Urothelium cell line (cell line): ENCODE results near the gene ADARB1.

Source experiments
- DNase-seq: peaks from one replicate; pipeline ENCODE4 v3.0.0; 2011; ENCODE audit warnings: low spot score, mixed read lengths
- FAIRE-seq: peaks from 2 replicates; lab custom pipeline; 2011; peaks lifted over from hg19 to GRCh38; lab: Jason Lieb, UNC

The ADARB1 gene

GRCh38 chr21:45259206-45259840 is 184.9 kb downstream of the ADARB1 start:
- FAIRE-seq: no peak

DNA sequence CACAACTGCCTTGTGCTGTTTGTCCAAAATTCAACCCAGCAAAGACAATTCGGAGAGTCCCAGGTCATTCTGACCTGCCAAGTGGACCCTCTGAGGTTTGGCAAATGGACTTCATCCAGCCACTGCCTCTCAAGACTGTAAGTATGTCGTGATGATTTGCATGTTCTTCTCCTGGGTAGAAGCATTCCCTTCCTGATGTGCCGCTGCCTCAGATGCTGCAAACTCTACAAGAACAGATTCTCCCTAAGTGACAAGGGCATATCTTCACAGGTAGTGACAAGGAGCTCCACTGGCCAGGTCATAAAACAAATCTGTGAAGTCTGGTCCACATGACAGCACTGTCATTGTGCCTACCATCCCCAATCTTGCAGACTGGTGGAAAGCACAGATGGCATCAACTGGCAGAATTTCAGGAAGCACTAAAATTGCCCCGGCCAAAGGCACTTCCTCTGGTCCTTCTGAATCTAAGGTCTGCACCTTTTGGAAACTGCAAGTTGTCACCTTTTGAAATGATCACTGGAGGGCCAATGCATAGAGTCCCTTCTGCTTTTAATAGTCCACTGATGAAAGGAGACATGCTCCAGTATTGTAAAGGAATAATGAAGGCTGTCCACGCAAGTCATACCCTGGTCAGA is 185.9 kb downstream of the ADARB1 start:
- no peak for DNase-seq
- FAIRE-seq: peak; percentile 82

More at GRCh38 chr21:45259206-45259840, 184.9 kb downstream of the ADARB1 start:
- no peak for DNase-seq

DNA sequence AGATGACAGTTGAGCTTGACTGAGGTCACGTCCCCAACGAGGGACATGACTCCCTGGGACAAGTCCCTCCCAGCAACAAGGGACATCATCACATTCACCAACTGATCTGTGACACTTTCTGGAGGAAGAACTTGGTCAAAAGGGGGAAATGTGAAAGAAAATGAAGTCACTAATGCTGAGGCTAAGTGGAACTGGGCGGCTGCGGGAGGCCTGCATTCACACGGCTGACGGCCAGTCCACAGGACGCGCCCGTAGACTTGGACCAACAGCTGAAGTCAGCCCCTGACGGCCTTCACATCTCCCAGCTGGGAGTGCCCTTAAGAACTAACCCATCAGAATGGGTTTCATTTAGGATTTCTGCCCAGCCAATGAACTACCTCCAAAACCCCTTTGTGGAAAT is 186.7 kb downstream of the ADARB1 start:
- DNase-seq (no peak), FAIRE-seq (no peak)

- DNase-seq (no peak), FAIRE-seq (no peak)
Measured at GRCh38 chr21:45262041-45262581, 187.7 kb downstream of the ADARB1 start.

- DNase-seq (no peak), FAIRE-seq (no peak)
Measured at GRCh38 chr21:45262616-45263015, 188.2 kb downstream of the ADARB1 start.

DNA sequence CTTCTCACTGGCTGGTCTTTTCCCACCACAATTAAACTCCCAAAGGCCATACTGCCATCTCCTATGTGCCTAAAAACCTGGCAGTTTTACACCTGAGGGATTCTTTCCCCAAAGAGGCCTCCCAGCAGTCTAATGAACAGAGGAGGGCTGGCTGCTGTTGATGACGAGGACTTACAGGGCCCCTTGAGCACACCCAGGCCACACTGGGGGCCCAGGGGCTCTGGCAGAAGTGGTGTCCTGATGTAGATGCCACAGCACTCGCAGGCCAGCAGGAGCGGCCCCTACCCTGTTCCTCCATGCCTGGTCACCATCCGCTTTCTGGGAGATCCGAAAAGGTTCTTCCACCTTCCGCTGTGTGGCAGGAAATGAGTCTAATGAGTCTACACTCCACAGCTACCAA is 189.2 kb downstream of the ADARB1 start:
- DNase-seq (no peak), FAIRE-seq (no peak)

DNA sequence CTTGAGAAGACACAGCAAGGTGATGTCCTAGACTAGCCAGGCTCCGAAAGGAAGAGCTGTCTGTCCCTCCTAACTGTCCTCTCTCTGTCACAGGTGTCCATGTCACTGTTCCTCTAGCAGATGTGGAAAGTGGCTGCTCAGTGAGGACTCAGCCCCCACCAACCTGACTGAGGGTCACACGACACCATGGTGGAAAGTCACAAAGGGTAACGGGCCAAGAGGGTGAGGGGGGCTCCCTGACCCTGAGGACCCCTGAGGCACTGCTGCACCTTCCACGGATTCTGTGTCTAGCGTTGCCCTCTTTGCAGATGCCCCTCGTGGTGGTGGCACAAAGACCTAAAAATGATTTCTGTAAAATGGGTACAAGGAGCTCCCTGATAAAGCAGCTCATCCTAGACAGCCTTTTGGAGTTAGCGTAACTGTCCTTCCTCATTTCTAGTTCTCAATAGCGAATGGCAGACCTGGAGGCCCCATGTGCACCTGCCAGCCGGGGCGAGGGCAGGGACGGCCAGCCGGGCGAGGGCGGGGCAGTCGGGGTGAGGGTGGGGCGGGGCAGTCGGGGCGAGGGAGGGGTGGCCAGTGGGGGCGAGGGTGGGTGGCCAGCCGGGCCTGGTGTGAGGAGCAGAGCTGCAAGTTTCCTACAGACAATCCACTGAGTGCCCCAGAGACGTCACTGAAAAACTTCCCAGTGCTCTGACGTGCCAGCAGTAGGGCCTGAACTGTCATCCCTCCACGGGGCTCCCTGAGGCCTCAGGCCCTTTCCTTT is 189.9 kb downstream of the ADARB1 start:
- FAIRE-seq: no peak
- no peak for DNase-seq

DNA sequence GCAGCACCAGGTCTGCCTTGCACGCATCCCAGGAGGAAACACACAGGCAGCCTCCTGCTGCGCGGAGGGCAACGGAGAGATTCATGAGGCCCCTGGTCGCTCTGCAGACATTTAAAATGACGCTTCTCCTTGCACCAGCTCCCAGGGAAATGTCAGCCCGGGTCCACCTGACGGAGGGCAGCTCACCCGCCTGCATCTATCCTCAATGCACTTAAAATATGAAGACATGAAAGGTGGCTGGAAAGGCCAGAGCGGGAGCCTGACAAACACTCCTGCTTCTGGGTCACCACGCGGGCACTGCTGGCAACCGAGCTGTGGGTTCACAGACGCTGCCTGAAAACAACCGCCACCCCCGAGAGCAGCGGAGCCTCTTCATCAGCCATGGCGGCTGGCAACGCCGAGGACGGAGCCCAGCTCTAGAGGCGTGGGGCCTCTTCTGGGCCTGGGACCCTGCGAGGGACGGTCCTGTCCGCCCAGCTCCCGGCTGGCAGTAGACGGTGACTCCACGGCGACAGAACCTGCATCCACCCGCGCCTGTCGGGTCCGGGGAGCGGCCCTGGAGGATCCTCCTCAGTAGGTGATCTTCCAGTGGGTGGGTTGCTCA is 190.6 kb downstream of the ADARB1 start:
- DNase-seq: no peak
- FAIRE-seq: no peak

DNA sequence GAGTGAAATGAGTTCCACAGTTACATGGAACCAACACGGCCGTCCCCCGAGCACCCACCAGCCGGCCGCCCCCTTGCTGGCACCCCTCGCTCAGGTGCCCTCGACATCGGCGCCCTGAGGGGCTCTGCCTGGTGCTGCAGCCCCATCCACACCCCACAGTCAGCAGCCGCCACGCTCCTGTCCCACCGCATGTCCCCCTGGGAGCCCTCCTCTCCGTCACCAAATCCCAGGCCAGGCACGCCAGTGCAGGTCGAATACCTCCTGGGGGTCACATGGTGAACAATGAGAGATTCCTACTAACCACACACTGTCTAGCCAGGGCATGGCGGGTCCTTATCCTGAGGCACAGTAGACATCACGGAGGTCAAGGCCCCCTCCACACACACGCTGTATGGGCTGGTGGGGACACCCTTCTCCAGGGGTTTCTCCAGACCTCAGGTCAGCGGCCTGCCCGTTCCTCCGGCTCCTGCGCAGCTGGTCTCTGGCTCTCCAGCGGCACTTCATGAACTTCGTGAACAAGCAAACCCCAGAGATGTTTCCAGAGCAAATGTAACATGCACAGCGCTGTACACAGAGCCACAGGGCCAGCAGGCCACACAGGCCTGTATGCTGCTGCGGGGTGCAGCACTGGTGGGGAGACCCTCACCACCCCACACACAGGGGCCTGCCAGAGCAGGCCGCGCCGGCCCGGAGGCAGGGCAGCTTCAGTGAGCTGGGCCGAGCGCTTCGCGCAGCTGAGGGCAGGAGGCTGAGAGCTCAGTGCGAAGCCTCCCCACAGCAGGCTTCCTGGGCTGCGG is 191.5 kb downstream of the ADARB1 start:
- no peak for FAIRE-seq
- no peak for DNase-seq

DNA sequence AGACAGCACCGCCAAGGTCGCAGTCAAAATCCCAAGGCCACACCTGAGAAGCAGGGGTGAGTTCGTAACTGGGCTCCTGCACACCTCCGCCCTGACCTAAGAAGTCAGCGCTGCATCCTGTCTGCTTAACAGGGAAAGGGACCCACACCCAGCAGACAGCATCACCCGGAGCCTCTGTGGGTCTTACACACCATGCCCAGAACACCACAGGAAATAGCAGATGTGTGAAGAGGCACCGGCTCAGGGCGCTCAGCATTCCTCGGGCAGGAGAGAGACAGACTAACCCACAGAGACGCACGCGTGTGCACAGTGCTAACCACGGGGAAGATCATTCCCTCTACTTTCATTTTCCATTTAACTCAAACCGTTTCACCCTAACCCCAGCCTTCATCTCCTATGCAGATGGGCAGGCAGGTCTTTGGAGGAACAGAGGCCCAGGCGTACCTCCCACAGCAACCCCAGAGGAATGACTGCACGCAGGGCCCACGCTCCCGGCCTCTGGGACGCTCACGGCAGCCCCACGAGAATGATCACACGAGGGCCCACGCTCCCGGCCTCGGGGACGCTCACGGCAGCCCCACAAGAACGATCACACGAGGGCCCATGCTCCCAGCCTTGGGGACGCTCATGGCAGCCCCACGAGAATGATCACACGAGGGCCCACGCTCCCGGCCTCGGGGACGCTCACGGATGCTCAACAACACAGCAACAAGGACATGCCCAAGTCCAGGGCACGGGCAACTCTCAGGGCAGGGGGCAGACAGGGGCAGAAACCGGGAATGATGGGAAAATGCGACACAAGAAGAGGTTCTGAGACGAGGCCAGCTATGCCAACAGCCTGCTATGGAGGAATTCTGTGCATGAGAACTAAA is 192.4 kb downstream of the ADARB1 start:
- DNase-seq: no peak
- no peak for FAIRE-seq

DNA sequence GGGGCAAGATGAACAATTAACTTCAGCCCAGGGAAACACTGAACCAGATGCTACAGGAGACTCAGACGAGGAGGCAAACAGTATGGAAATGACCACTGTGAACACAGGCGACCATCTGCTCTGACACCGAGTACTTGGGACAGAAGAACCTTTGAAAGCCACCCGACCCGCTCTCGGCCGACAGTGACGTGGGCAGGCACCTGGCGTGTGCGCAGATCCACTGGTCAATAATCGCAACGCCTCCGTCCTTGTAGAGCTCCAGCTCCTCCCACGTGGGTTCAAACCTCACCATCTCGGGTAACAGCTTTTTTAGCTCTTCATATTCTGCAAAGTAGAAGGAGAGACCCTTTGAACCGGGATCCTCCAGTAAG is 193.0 kb downstream of the ADARB1 start:
- DNase-seq: no peak

DNA sequence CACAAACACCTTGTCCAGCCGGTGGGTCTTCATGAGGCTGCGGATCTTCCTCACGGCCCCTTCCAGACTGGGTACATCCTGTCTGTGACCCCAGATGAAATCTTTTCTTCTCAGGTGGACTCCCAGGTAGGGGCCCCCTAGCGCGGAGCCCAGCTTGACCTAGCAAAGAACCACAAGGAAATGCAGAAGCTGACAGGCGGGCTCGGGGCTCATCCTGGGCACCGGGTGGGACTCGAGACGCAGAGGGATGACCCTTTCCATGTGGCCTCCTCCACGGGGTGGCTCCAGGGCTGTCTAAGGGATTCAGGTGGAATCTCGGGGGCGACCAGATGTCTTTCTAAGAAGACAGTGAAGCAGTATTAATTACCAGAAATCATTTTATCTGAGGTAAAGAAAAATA is 195.5 kb downstream of the ADARB1 start:
- DNase-seq (no peak), FAIRE-seq (no peak)

More for the DNA sequence above, 193.0 kb downstream of the ADARB1 start:
- no peak for FAIRE-seq

DNA sequence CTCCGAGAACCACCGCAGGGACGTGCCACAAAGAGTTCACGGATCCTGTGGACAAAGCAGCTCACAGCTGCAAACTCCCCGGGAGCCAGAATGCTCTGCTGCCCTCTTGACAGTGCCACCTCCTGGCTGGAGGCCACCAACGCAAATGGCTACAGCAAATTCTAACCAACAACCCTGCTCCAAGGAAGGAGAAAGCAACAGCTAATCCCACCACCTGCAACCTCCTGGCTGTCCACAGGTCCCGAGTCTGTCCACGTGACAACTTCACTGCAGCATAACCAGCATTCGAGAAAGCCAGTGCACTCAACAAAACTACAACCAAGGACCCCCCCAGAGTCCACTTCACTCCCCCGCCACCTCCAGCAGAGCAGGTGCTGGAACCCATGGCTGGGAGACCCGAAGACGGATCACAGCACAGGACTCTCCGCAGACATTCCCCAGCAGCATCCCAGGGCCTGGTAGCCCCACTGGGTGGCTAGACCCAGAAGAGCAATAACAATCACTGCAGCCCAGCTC is 196.0 kb downstream of the ADARB1 start:
- FAIRE-seq: no peak
- DNase-seq: no peak
